ENCODE results near the gene DST.

Gene DST

GRCh38 chr6:56435326-56435725 lies 207.4 kb downstream of the DST start:
- no peak overlapping the region for H3K27ac ChIP-seq
- TF ChIP-seq CTCF (IDR thresholded peaks at IDR 0.05) = no peak
- TF ChIP-seq ZFX (IDR thresholded peaks at IDR 0.05; ENCODE audit: borderline replicate concordance) = no peak

GRCh38 chr6:56434606-56435005 lies 208.1 kb downstream of the DST start:
- no peak overlapping the region for H3K27ac ChIP-seq
- TF ChIP-seq CTCF (IDR thresholded peaks at IDR 0.05) = no peak
- no peak for TF ChIP-seq ZFX (IDR thresholded peaks at IDR 0.05; ENCODE audit: borderline replicate concordance)

- no peak for TF ChIP-seq CTCF (IDR thresholded peaks at IDR 0.05)
- TF ChIP-seq ZFX (IDR thresholded peaks at IDR 0.05; ENCODE audit: borderline replicate concordance) = no peak
- no peak overlapping the region for H3K27ac ChIP-seq
Observed at GRCh38 chr6:56433119-56433518, 209.6 kb downstream of the DST start.

- TF ChIP-seq ZFX (IDR thresholded peaks at IDR 0.05; ENCODE audit: borderline replicate concordance) (no peak), CTCF (IDR thresholded peaks at IDR 0.05) (no peak)
- no peak overlapping the region for H3K27ac ChIP-seq
Observed at GRCh38 chr6:56432194-56432593, 210.5 kb downstream of the DST start.

- no peak for TF ChIP-seq ZFX (IDR thresholded peaks at IDR 0.05; ENCODE audit: borderline replicate concordance)
- TF ChIP-seq CTCF (IDR thresholded peaks at IDR 0.05) = no peak
- H3K27ac ChIP-seq = no peak overlapping the region
Observed at GRCh38 chr6:56430629-56431600, 211.8 kb downstream of the DST start.

GRCh38 chr6:56424542-56425083 lies 218.1 kb downstream of the DST start:
- no peak for TF ChIP-seq CTCF (IDR thresholded peaks at IDR 0.05)
- TF ChIP-seq ZFX (IDR thresholded peaks at IDR 0.05; ENCODE audit: borderline replicate concordance) = no peak
- no peak overlapping the region for H3K27ac ChIP-seq

- TF ChIP-seq CTCF (IDR thresholded peaks at IDR 0.05) = no peak
- TF ChIP-seq ZFX (IDR thresholded peaks at IDR 0.05; ENCODE audit: borderline replicate concordance) = no peak
- no peak overlapping the region for H3K27ac ChIP-seq
Observed at GRCh38 chr6:56424064-56424463, 218.6 kb downstream of the DST start.
